ENCODE data around the gene TTLL5.

DNA sequence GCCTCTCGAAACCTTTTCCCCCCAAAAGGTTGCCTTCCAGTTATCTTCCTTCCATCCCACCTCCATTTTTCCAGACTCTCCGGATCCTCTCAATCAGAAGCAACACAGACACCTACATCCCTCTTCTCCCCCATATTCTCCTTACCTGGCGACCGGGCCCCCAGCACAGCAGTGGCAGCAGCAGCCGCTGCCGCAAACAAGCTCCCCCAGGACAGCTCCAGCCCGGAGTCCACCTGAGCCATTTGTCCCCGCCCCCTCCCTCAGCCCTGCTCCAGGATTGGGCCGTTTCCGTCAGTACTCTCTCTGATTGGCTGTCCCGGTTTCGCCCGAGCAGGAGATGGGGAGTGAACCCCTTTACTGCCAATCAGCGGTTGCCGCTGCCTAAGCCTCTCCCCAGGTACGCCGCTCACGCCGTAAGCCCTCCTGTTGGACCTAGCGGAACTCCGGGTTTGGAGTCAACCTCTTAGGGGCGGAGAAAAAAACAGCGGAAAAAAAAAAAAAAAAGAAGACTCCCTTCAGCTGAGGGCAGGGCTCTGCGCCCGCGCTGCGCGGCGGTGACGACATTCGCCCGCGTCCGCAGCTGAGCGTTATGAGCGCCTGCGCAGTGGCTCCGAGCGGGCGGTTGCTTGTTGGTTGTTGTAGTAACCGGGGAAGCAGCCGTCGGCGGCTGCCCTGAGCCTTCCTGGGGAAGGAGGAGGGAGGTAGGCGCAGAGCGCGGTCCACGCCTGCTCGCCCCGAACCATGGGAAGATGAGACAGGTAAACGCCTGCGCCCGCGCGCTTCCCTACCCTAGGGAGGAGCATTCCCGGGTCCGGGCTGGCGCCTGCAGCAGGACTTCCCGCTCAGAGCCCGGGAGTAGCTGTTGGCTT is at the start of gene TTLL5, which contains the start of gene ERG28:
- TF ChIP-seq, protein P1, sequence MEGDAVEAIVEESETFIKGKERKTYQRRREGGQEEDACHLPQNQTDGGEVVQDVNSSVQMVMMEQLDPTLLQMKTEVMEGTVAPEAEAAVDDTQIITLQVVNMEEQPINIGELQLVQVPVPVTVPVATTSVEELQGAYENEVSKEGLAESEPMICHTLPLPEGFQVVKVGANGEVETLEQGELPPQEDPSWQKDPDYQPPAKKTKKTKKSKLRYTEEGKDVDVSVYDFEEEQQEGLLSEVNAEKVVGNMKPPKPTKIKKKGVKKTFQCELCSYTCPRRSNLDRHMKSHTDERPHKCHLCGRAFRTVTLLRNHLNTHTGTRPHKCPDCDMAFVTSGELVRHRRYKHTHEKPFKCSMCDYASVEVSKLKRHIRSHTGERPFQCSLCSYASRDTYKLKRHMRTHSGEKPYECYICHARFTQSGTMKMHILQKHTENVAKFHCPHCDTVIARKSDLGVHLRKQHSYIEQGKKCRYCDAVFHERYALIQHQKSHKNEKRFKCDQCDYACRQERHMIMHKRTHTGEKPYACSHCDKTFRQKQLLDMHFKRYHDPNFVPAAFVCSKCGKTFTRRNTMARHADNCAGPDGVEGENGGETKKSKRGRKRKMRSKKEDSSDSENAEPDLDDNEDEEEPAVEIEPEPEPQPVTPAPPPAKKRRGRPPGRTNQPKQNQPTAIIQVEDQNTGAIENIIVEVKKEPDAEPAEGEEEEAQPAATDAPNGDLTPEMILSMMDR (conservative IDR thresholded peaks at IDR 0.05; ENCODE audit: low read depth, low read length), result no peak
- TF ChIP-seq EZH2 (IDR thresholded peaks at IDR 0.05; ENCODE audit: low read length, unreplicated experiment), result no peak

All from PC-3 (cell line).